Measurements from ENCODE around the gene SLC45A2.

The SLC45A2 gene

GRCh38 chr5:34022121-34022705 lies 37.7 kb upstream of the SLC45A2 start:
- DNase-seq (ENCODE audit: low read depth), result peak; percentile 30
- no peak overlapping the region for H3K4me3 ChIP-seq (ENCODE audit: control insufficient read depth, low read depth, low read length)
- no peak for TF ChIP-seq CTCF (conservative IDR thresholded peaks at IDR 0.05; ENCODE audit: control insufficient read depth, insufficient read depth, low read depth, low read length)

- TF ChIP-seq CTCF (conservative IDR thresholded peaks at IDR 0.05; ENCODE audit: control insufficient read depth, insufficient read depth, low read depth, low read length), result no peak
- DNase-seq (ENCODE audit: low read depth), result no peak
- H3K4me3 ChIP-seq (ENCODE audit: control insufficient read depth, low read depth, low read length), result no peak overlapping the region
Observed at GRCh38 chr5:34021334-34021733, 36.8 kb upstream of the SLC45A2 start.

- H3K4me3 ChIP-seq (ENCODE audit: control insufficient read depth, low read depth, low read length), result no peak overlapping the region
- no peak for TF ChIP-seq CTCF (conservative IDR thresholded peaks at IDR 0.05; ENCODE audit: control insufficient read depth, insufficient read depth, low read depth, low read length)
- no peak for DNase-seq (ENCODE audit: low read depth)
Observed at GRCh38 chr5:34020726-34021125, 36.2 kb upstream of the SLC45A2 start.

- no peak overlapping the region for H3K4me3 ChIP-seq (ENCODE audit: control insufficient read depth, low read depth, low read length)
- no peak for TF ChIP-seq CTCF (conservative IDR thresholded peaks at IDR 0.05; ENCODE audit: control insufficient read depth, insufficient read depth, low read depth, low read length)
- no peak for DNase-seq (ENCODE audit: low read depth)
Observed at GRCh38 chr5:34017254-34017653, 32.8 kb upstream of the SLC45A2 start.

GRCh38 chr5:34016750-34017149 lies 32.3 kb upstream of the SLC45A2 start:
- H3K4me3 ChIP-seq (ENCODE audit: control insufficient read depth, low read depth, low read length), result no peak overlapping the region
- no peak for DNase-seq (ENCODE audit: low read depth)
- no peak for TF ChIP-seq CTCF (conservative IDR thresholded peaks at IDR 0.05; ENCODE audit: control insufficient read depth, insufficient read depth, low read depth, low read length)

GRCh38 chr5:34016222-34016621 lies 31.7 kb upstream of the SLC45A2 start:
- TF ChIP-seq CTCF (conservative IDR thresholded peaks at IDR 0.05; ENCODE audit: control insufficient read depth, insufficient read depth, low read depth, low read length), result no peak

More at GRCh38 chr5:34016222-34016621, 31.7 kb upstream of the SLC45A2 start:
- DNase-seq (ENCODE audit: low read depth), result no peak
- H3K4me3 ChIP-seq (ENCODE audit: control insufficient read depth, low read depth, low read length), result no peak overlapping the region
